PFSK-1 (cell line): ENCODE data around the gene KCNMA1.

Experiments used
- POLR2AphosphoS5 ChIP-seq: IDR thresholded peaks from 2 replicates; pipeline ENCODE4 v1.6.1; 2012; ENCODE audit warnings: low read depth, mild to moderate bottlenecking, control low read depth, low read length, moderate library complexity
- REST ChIP-seq, 2 experiments: IDR thresholded peaks; 2 replicates each; pipeline versions ENCODE4 v1.6.1 to v1.8.0; 2011 to 2012; ENCODE audit warnings: low read depth in 2 of 2, low read length in 2 of 2, control low read depth in 1 of 2, inconsistent platforms in 1 of 2, mild to moderate bottlenecking in 1 of 2, moderate library complexity in 1 of 2; ENCODE audit not compliant: insufficient read depth in 1 of 2
- SIN3A ChIP-seq: IDR thresholded peaks from 2 replicates; pipeline ENCODE4 v1.6.1; 2012; ENCODE audit warnings: mild to moderate bottlenecking, low read length, moderate library complexity, borderline replicate concordance; ENCODE audit not compliant: insufficient read depth

GRCh38 chr10:77071956-77072355 is 565.7 kb downstream of the KCNMA1 start:
- TF ChIP-seq POLR2AphosphoS5 (no peak), SIN3A (no peak), REST (IDR thresholded peaks at IDR 0.05; ENCODE audit: insufficient read depth in 1 of 2, low read depth in 2 of 2, low read length in 2 of 2) (no peak)
